Neural cell (in vitro differentiated cells): ENCODE data around the gene TMTC1. TPM values are rescaled to one million over a fixed set of nuclear protein-coding genes. Genes with fewer than 3 reads are reported as not detected.

ENCODE experiments used
- H2AFZ ChIP-seq: fragments of 200-600, 300-800 bp; sonication (generic), shearing (Covaris generic); 2 replicates; pipeline ENCODE4 v1.6.0; 2014; ENCODE audit warnings: low read depth, mild to moderate bottlenecking, antibody characterized with exemption, low read length, moderate library complexity
- H3F3A ChIP-seq: fragments of 200-600 bp; shearing (Covaris generic); 2 replicates; pipeline ENCODE4 v1.6.1; 2016; ENCODE audit warnings: mild to moderate bottlenecking, moderate library complexity, mixed read lengths, antibody characterized with exemption, low read length; ENCODE audit not compliant: insufficient read depth, poor library complexity, severe bottlenecking
- H3K27ac ChIP-seq: fragments of 200-600, 300-800 bp; sonication (generic), shearing (Covaris generic); 2 replicates; pipeline ENCODE4 v1.5.1; 2014; ENCODE audit warnings: mild to moderate bottlenecking, low read length, moderate library complexity
- H3K27me3 ChIP-seq: fragments of 300-800, 200-600 bp; sonication (generic), shearing (Covaris generic); 2 replicates; pipeline ENCODE4 v1.6.0; 2014; ENCODE audit warnings: mild to moderate bottlenecking, low read depth, low read length, moderate library complexity; ENCODE audit not compliant: insufficient read depth
- H3K36me3 ChIP-seq: fragments of 300-800, 200-600 bp; sonication (generic), shearing (Covaris generic); 2 replicates; pipeline ENCODE4 v1.5.1; 2014; ENCODE audit warnings: mild to moderate bottlenecking, antibody characterized with exemption, low read length, moderate library complexity; ENCODE audit not compliant: insufficient read depth
- H3K4me2 ChIP-seq: fragments of 300-800, 200-600 bp; sonication (generic), shearing (Covaris generic); 2 replicates; pipeline ENCODE4 v1.6.0; 2014; ENCODE audit warnings: mild to moderate bottlenecking, low read length
- H3K4me3 ChIP-seq: fragments of 300-800, 200-600 bp; sonication (generic), shearing (Covaris generic); 2 replicates; pipeline ENCODE4 v1.5.1; 2014; ENCODE audit warnings: mild to moderate bottlenecking, low read length, moderate library complexity
- H3K79me2 ChIP-seq: fragments of 200-600 bp; shearing (Covaris generic); replicated peaks from 2 replicates; pipeline ENCODE4 v1.6.0; 2014; ENCODE audit warnings: mild to moderate bottlenecking, low read length, moderate library complexity; ENCODE audit not compliant: insufficient read depth
- H3K9ac ChIP-seq: fragments of 300-800, 200-600 bp; sonication (generic), shearing (Covaris generic); 2 replicates; pipeline ENCODE4 v1.6.1; 2016; ENCODE audit warnings: mild to moderate bottlenecking, low read length, mixed read lengths
- H3K9me2 ChIP-seq: fragments of 200-600 bp; shearing (Covaris generic); 2 replicates; pipeline ENCODE4 v1.6.1; 2016; ENCODE audit warnings: mild to moderate bottlenecking, low read length, mixed read lengths; ENCODE audit not compliant: insufficient read depth
- H3K9me3 ChIP-seq: fragments of 200-600, 300-800 bp; sonication (generic), shearing (Covaris generic); 2 replicates; pipeline ENCODE4 v1.6.1; 2016; ENCODE audit warnings: mild to moderate bottlenecking, mixed run types, low read length, moderate library complexity, mixed read lengths
- H4K20me1 ChIP-seq: fragments of 200-600 bp; shearing (Covaris generic); 2 replicates; pipeline ENCODE4 v1.6.1; 2016; ENCODE audit warnings: mild to moderate bottlenecking, mixed run types; ENCODE audit not compliant: insufficient read depth
- CTCF ChIP-seq: fragments of 450-650 bp; IDR thresholded peaks from 2 replicates; pipeline ENCODE4 v1.5.1; 2014; ENCODE audit warnings: antibody characterized with exemption, mild to moderate bottlenecking, moderate library complexity; ENCODE audit not compliant: poor library complexity, severe bottlenecking
- EP300 ChIP-seq: fragments of 450-650 bp; conservative IDR thresholded peaks from 2 replicates; pipeline ENCODE4 v1.6.1; 2014; ENCODE audit warnings: antibody characterized with exemption, mild to moderate bottlenecking, moderate library complexity; ENCODE audit not compliant: poor library complexity, severe bottlenecking
- EZH2 ChIP-seq: fragments of 200-600, 300-800 bp; shearing (Covaris generic), sonication (generic); IDR thresholded peaks from 2 replicates; pipeline ENCODE4 v1.6.1; 2014; ENCODE audit warnings: antibody characterized with exemption, low read length, borderline replicate concordance, mild to moderate bottlenecking; ENCODE audit not compliant: insufficient read depth, poor library complexity, severe bottlenecking
- MXI1 ChIP-seq: fragments of 450-650 bp; conservative IDR thresholded peaks from 2 replicates; pipeline ENCODE4 v1.6.1; 2014; ENCODE audit warnings: antibody characterized with exemption, mild to moderate bottlenecking; ENCODE audit not compliant: poor library complexity, severe bottlenecking
- POLR2AphosphoS5 ChIP-seq: IDR thresholded peaks from 2 replicates; pipeline ENCODE4 v1.6.1; 2012
- RAD21 ChIP-seq: fragments of 450-650 bp; conservative IDR thresholded peaks from 2 replicates; pipeline ENCODE4 v1.6.1; 2014; ENCODE audit warnings: antibody characterized with exemption, mild to moderate bottlenecking, moderate library complexity
- REST ChIP-seq: IDR thresholded peaks from 2 replicates; pipeline ENCODE4 v1.6.1; 2012; ENCODE audit warnings: borderline replicate concordance
- SMC3 ChIP-seq: fragments of 450-650 bp; conservative IDR thresholded peaks from 2 replicates; pipeline ENCODE4 v1.6.1; 2014; ENCODE audit warnings: antibody characterized with exemption, mild to moderate bottlenecking, moderate library complexity; ENCODE audit not compliant: poor library complexity
- TAF1 ChIP-seq: IDR thresholded peaks from 2 replicates; pipeline ENCODE4 v1.6.1; 2012; ENCODE audit warnings: low read depth
- polyA plus RNA-seq: library from polyadenylated mRNA; depleted of rRNA; stranded (reverse); fragments of >200 nt; gene quantifications from 2 replicates; pipeline ENCODE4 v1.2.3, GENCODE V29; 2014

TMTC1 gene
- polyA plus RNA-seq, 1 donor from 2014 or later: 10.0 TPM

- Histone ChIP-seq H3K9ac (no peak overlapping the region), H3K9me2 (no peaks in the 10 kb centered on the region), H3K27me3 (no peaks in the 10 kb centered on the region), H3K9me3 (no peaks in the 10 kb centered on the region), H4K20me1 (no peaks in the 10 kb centered on the region), H3F3A (no peaks in the 10 kb centered on the region), H3K79me2 (no peaks in the 10 kb centered on the region), H2AFZ (no peak overlapping the region), H3K36me3 (no peaks in the 10 kb centered on the region), H3K27ac (no peak overlapping the region), H3K4me2 (no peak overlapping the region), H3K4me3 (no peak overlapping the region)
- no peak for TF ChIP-seq MXI1
- no peak for TF ChIP-seq EP300
- TF ChIP-seq SMC3: no peak
- TF ChIP-seq TAF1: no peak
- TF ChIP-seq EZH2: no peak
- no peak for TF ChIP-seq REST
- TF ChIP-seq CTCF: no peak
- TF ChIP-seq RAD21: no peak
- TF ChIP-seq POLR2AphosphoS5: no peak
Observed at GRCh38 chr12:29674463-29674862, 109.3 kb downstream of the TMTC1 start.

GRCh38 chr12:29673346-29673745 lies 110.4 kb downstream of the TMTC1 start:
- Histone ChIP-seq H3K27ac (no peak overlapping the region), H3K4me2 (no peak overlapping the region), H3K27me3 (no peaks in the 10 kb centered on the region), H3K9me3 (no peaks in the 10 kb centered on the region), H4K20me1 (no peaks in the 10 kb centered on the region), H2AFZ (no peak overlapping the region), H3K4me3 (no peak overlapping the region), H3K36me3 (no peaks in the 10 kb centered on the region), H3K9ac (no peak overlapping the region), H3F3A (no peaks in the 10 kb centered on the region), H3K9me2 (no peaks in the 10 kb centered on the region), H3K79me2 (no peaks in the 10 kb centered on the region)
- TF ChIP-seq SMC3 (no peak), MXI1 (no peak), CTCF (no peak), TAF1 (no peak), POLR2AphosphoS5 (no peak), EZH2 (no peak)
